HG03378 (cell line): ENCODE data around the gene PHLDB2.

Experiments used
- ATAC-seq: cut with Tn5 transposase; IDR thresholded peaks from one replicate; pipeline ENCODE4 v1.9.1; 2021; ENCODE audit warnings: mild to moderate bottlenecking, moderate library complexity; ENCODE audit not compliant: unreplicated experiment

Gene PHLDB2

DNA sequence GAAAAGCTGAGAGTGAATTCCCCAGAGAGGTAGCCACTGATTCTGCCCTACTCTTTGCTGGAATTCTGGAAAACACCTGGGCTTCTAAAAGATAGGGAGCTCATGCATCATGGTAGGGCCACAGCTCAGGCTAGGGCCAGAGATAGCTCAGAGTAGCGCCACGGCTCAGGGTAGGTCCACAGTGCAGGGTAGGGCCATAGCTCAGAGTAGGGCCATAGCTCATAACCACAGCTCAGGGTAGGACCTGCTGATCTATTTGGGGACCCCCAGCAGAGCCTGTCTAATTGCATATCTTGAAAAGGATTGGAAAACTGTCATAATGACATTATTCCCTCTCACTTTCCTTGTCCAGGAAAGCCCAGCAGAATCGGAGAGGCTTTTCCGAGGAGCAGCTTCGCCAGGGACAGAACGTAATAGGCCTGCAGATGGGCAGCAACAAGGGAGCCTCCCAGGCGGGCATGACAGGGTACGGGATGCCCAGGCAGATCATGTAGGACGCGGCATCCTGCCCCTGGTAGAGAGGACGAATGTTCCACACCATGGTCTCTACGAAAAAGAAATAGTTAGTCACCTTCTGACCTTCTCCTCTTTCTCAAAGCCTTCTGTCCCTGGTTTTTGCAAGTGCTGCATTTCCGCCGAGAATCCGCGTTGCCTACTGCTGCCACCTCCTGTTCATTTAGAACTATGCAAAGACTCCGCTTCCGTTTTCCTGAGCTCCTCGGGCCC, 154.2 kb downstream of the PHLDB2 start:
- ATAC-seq: peak; percentile 90

DNA sequence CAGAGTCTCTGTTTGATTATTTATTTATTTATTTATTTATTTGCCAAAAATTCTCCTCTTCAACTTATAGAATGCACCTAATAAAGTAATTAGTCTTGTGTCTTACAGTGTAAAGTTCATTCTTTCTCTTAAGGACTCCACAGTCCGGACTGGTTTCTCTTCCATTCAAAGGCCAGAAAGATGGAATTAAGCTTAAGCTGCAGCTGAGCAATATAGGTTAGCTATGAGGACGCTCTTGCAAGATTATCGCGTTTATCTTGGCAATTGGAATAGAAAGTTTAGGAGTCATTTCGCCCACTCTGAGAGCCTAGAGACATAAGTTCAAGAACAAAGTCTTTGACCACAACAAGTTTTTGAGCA, 154.7 kb downstream of the PHLDB2 start:
- ATAC-seq: peak; percentile 35

DNA sequence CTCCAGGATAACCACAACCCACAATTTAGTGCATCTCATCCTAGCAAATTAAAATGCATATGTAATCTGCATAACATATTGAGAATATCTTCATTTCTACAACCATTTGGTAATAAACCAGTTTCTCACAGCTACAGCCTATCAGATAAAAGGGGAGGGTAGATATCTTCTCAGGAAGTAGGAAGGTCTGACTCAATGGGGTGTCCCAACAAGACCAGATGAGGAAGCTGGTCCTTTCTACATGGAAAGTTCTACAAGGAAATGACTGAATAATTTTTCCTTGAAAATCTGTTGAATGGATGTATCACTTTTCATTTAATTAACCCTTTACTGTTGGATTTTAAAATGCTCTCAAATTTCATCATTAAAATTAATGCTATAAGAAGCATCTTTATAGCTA, 158.0 kb downstream of the PHLDB2 start:
- no peak for ATAC-seq

- no peak for ATAC-seq
Measured at GRCh38 chr3:112018712-112019111, 159.6 kb downstream of the PHLDB2 start.

DNA sequence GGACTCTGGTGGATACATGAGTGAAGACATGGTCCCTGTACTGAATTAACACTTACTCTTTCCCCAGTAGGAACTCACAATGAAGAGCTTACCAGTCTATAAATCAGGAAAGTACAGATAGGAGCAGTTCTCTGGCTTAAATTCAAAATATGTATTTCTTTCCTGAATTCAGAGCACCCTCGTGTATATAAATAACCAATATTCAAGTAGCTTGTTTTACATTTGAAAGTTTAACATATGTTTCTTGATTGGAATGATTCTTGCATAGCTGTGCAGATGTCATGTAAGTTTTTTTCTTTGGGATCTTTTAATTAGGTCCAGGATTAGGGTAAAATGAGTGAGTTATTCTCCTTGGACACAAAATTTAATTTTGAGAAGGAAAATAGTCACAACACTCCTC, 160.7 kb downstream of the PHLDB2 start:
- ATAC-seq: no peak

DNA sequence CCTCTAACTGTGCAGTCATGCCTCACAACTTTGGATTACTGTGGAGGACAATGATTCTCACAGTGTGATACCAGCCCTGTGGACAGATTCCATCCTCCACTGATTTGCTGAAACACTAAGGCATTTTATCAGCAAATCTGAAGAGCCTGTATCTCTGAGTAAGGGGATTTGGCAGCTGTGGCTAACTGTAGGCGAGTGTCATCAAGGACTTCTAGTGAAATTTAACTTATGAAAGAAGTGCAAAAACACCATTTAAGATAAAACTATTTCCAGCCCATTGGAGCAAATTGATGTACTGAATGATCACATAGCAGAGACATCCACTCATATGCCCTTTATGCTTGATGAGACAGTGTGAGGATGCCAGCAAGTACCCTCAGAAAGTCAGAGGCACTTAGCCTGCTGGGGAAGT, 161.6 kb downstream of the PHLDB2 start:
- no peak for ATAC-seq
